Measurements from ENCODE around the gene ANKS1B.
"Not testable (repeated sequence)": the region's sequence is repeated elsewhere in the genome, so short reads cannot be mapped to it uniquely, and the experiment has no call there.

ANKS1B gene

DNA sequence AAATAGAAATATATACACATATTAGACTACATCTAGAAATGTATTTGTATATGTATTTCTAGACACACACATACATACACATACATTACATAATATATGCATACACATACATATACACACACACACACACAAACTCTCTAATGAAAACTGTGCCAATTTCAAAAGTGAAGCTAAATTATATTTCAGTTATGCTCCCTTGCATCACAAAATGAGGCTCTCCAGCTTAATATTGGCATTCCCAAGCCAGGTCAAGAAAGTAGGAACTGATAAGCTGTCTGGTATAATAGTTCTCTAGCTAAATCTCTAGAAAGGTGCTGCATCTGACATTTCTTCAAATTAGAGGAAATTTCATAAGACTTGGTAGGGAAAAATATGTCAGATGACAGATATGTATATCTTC is 280.3 kb downstream of the ANKS1B start:
- no peak for DNase-seq (ENCODE audit: low read depth in 2 of 2)

DNA sequence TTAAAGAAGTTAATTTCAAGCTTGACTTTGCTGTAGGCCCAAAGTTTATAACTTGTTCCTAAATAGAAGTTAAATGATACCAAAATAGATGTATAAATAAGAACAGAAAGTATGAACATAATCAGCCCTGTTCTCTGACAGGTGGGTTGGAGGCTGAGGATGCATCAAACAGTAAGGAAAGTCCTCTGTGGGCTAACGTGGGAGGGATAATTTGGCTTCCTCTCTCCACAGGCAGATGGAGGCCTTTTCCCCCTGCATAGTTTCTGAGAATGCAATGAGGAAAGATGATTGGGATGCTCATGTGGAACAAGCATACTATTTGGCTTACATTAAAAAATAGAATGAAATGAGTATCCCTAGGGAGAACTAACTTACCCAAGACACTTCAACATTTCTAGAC is 280.7 kb downstream of the ANKS1B start:
- no peak for DNase-seq (ENCODE audit: low read depth in 2 of 2)

DNA sequence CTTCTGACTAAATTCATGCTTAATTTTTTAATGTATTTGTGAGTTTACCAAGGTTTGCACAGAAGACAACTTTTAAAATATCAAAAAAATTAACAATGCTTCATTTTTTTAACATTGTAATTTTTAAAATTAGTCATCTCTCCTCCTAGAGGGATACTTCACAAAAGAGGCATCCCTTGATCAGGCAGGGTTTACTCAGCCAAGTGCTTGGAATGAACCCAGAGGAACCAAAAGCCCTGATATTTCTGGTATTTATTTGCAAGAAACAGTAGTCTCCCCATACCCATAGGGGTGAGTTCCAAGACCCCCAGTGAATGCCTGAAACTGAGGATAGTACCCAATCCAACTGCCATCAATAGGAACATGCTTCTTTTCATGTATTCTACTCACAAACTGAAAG is 284.7 kb downstream of the ANKS1B start:
- DNase-seq (ENCODE audit: low read depth in 2 of 2): no peak

DNA sequence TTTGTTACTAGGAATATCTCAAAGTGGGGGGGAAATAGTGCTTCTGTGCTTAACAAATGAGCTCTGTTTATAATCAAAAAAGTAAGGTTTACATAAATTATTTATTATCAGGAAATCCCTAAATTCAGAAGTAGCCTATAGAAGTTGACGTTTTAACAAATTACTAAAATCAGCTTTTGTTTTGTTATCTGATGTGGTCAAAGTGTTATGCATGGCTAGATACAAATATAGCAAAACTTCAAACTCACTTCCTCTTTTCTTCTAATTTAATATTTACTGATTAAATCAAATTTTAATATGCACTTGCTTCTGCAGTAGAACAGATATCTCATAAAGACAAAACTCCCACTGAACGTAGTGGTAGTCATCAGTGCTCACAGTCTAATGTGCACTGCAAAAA is 289.7 kb downstream of the ANKS1B start:
- no peak for DNase-seq (ENCODE audit: low read depth in 2 of 2)

DNA sequence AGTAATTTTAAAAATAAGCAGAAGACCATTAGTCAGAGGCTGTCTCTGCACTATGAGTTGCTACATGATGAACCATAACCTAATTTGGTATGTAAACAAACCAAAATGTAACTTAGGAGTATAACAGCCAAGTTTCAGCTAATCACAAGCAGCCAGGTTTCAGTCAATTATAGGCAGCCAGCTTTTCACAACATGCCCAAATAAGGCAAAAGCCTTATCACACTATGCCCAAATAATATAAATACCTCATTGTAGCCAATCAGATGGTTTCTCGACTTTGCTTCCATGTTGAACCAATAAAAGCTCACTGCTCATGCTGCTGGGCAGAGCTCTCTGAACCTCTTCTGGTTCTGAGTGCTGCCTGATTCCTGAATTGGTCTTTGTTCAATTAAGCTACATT is 298.6 kb downstream of the ANKS1B start:
- no peak for DNase-seq (ENCODE audit: low read depth in 2 of 2)

DNA sequence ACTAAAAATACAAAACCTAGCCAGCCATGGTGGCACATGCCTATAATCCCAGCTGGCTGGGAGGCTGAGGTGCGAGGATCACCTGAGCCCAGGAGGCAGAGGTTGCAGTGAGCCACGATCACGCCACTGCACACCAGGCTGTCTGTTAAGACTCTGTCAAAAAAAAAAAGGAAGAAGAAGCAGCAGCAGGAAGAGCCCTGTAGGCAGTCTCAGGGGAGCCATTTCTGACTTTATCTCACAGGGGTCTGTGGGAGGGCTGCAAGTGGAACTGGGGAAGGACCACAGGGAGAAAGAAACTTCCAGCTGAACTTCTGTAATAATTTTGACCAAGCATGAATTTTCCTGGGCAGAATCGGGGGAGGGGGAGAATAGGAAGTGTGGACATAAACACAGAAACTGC is 304.5 kb downstream of the ANKS1B start:
- no peak for DNase-seq (ENCODE audit: low read depth in 2 of 2)

DNA sequence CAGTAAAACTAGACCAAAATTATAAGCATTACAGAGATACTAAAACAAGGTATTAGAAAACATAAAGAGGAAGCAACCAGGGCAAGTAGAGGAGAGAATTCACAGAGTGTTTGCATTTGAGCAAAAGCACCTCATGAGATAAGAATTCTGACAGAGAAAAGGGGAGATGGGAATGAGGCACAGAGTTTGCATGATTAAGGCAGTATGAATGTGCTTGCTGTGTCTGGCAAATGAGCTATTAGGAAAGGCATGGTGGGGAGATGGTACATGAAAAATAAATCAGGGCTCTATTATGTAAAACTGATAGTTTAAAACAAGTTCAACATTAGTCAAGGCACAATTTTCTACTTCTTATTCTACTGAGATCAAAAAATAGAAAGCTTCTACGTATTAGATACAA is 314.1 kb downstream of the ANKS1B start:
- no peak for DNase-seq (ENCODE audit: low read depth in 2 of 2)

DNA sequence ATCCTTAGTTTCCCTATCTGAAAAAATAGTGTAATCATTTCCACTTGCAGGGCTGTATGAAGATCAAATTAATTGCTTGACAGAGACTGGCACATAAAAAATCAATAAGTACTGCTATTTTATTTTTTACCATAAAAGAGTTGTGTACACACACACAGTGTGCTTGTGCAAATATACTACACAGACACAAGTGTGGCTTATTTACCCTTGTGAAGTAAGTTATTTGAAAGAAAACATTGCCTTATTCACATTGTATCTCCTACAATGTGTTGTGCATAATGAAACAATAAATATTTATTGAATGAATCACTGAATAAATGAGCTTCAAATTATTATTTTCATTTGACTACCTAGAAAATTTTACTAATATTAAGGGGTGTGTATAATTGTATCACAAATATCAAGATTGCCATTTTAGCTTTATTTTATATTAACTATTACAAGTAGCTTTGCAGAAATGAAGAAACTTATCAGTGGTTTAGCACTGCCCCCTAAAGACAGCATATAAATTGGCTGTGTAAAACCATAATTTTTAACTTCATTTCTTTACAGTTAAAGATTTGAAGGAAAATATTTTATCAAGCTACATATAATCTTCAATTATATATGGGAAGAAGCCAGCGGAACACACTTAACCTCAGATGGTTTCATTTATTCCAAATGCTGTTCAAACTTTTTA is 325.9 kb downstream of the ANKS1B start:
- DNase-seq (ENCODE audit: low read depth in 2 of 2): no peak

DNA sequence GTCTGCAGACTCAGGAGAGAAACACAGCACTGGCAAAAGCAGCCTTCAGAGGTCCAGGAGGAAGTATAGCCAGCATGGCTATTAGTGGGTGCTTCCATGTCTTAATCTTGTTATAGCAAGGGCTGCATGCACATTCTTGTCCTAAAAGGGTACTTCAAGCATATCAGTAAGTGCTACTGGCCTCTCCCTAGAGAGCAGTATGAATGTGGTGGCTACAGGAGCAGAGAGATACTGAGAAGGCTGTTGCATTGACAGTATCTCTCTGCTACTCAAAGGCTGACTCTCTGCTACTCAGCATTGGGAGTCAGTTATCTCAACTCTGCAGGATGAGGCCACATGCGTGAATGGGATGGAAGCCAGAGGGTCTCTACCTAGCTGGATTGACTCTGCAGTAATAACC is 335.2 kb downstream of the ANKS1B start:
- no peak for DNase-seq (ENCODE audit: low read depth in 2 of 2)

DNA sequence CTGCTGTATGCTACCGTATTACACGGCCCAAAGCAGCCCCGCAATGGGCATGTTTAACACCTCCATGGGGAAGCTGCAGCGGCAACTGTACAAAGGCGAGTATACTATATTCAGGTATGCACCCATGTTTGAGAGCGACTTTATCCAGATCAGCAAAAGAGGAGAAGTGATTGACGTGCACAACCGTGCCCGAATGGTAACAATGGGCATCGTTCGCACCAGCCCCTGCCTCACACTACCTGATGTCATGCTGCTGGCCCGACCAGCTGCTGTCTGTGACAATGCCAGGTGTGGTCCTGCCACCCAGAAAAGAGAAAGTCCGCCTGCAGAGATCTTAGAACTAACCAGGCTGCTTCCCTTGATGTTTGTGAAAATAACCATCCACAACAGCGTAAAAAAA is 336.6 kb downstream of the ANKS1B start:
- no peak for DNase-seq (ENCODE audit: low read depth in 2 of 2)

DNA sequence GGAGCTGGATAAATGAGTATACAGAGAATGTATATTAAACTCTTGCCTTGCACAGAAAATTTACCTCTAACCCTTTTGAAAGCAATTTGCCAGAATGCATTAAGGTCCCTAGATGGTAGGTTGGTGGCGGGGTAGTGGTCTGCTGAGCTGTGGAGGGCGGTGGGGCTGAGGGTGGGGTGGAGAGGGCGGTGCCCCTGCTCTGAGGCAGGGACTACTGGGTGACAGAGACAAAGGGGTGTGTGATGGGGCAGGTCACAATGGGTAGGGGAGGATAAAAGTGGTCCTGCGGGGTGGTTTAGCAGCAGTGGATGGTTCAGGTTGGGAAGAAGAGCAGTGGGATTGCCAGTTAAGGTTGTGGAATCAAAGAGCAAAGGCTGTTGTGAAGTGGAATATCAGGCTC is 337.3 kb downstream of the ANKS1B start, which contains the start of gene GARIN6:
Gene GARIN6, plus strand, starts transcription at position 301 of the 400 bp plus-strand sequence. CDS start 422 bp downstream, outside the sequence.
- DNase-seq (ENCODE audit: low read depth in 2 of 2): no peak

DNA sequence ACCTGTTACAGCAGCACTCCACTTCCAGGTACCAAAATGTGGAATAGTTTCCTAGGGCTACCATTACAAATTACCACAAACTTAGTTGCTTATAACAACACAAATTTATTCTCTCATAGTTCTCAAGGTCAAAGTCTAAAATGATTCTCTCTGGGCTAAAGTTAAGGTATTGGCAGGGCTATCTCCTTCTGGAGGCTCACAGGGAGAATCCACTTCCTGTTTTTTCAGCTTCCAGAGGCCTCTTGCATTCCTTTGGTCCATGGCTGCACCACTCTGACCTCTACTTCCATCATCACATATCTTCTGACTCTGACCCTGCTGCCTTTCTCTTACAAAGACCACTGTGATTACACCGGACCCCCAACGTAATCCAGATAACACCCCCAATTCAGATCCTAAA is 340.1 kb downstream of the ANKS1B start:
- DNase-seq (ENCODE audit: low read depth in 2 of 2): no peak

DNA sequence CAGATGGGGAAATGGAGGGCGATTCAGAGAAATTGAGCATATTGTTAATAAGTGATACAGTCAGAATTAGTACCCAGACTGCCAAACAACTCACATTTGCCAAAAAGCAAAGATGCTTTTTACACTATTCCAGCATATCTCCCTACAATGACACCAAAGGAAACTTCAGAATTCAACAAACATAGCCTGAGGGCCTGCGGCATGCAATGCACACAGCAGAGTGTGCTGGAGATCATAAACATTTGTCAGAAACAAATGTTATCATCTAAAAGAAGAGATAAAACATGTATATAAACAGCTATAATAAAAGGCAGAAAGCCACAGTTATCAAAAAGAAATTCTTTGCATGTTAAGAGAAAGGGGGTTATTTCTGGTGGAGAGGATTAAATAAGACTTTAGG is 357.3 kb downstream of the ANKS1B start:
- no peak for DNase-seq (ENCODE audit: low read depth in 2 of 2)

DNA sequence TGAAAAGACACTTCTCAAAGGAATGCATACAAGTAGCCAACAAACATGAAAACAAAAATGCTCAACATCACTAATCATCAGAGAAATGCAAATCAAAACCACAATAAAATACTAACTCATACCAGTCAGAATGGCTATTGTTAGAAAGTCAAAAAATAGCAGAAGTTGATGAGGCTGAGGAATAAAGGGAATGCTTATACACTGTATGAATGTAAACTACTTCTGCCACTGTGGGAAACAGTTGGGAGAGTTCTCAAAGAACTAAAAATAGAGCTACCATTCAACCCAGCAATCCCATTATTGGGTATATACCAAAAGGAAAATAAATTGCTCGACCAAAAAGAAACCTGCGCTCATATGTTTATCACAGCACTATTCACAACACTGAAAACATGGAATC is 360.1 kb downstream of the ANKS1B start:
- not testable (repeated sequence) for DNase-seq (ENCODE audit: low read depth in 2 of 2)

DNA sequence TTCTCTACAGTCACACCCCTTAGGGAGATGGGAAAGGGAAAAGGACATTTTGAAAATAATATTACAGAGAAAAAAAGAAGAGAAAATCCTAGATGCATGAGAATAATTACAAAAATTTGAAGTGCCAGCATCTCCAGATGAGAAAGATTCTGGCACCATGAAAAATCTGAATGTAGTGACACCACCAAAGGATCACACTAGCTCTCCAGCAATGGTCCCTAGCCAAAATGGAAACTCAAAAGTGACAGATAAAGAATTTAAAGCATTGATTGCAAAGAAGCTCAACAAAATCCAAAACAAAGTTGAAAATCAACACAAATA is 364.6 kb downstream of the ANKS1B start:
- DNase-seq (ENCODE audit: low read depth in 2 of 2): no peak

DNA sequence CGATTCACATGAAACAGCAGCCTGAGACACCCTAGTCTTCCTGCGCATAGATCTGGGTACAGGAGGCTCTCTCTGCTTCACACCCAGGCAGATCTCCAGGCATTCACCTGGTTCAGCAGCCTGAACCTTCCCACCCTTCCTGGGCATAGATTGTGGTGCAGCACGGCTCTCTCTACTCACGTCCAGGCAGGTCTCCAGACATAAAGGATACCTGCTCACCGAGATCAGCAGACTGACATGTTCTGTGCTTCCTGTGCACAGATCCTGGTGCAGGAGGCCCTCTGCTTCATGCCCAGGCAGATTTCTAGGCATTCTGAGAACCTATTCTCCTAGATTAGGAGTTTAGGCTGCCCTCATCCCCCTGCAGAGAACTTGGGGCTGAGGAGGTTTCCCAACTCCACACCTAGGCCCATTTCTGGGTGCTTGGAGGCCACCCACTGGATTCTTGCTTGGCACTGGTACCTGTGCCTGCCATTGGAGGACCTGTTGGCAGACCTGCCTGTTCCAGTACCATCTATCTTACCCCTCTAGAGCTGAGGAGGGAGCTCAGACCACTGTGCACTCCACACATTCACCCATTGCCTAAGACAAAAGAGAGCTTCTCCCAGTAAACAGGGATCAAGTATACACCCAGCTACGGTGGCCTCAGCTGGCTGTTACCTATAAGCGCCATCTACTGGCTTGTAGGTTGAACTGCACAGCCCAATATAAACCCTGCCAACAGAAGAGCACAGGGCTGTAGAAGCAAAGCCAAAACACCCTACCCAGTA is 365.2 kb downstream of the ANKS1B start:
- no peak for DNase-seq (ENCODE audit: low read depth in 2 of 2)

DNA sequence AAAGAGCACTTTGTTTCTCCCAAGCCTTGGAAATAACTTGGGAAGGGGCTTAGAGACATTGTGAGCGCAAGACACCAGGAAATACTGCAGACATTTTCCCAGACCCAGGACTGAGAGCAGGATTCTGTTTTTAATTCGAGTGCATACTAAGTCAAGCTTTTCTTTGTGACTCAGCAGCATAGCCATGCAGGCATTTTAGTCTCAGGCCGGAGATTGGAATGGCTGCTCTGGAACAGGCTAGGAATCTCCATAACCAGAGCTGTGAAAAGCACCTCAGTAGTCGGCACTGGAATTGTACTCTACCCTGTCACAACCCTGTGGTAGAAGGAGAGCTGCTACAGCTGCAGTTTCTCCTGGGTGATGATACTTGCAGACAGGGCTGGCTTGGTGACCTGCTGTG is 366.1 kb downstream of the ANKS1B start:
- no peak for DNase-seq (ENCODE audit: low read depth in 2 of 2)

DNA sequence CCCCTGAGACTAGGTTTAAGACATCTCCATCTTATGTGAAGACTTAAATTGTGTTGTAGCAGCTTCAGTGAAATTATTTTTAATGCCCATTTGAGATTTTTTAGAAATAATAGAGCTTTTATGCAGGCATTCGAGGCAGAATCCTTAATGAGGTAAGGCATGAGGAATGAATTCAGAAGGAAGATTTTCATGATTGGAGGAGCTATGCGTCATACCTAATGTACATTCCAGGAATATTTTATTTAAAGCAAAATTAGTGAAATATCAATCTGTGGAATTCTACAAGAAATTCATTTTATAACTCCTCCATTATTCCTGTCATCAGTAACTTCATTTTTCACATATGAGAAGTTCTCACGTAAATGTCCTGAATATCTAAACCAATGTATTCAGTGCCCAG is 373.1 kb downstream of the ANKS1B start:
- DNase-seq (ENCODE audit: low read depth in 2 of 2): no peak

DNA sequence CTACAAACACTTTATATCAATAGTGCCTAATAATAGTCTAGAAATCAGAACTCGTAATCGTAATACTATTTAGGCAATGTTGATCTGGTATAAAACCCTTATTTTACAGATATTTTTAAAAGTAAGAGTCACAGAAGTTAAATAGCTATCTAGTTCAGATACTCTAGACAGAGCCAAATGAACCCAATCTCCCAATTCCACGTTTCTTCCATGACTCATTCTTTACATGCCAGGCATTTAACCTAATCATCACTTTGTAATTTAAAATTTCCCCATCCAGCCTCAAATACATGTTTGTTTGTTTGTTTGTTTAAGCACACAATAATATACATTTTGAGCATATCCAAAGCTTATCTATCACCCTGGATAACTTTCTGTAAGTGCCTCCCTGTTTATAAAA is 373.6 kb downstream of the ANKS1B start:
- DNase-seq (ENCODE audit: low read depth in 2 of 2): no peak

DNA sequence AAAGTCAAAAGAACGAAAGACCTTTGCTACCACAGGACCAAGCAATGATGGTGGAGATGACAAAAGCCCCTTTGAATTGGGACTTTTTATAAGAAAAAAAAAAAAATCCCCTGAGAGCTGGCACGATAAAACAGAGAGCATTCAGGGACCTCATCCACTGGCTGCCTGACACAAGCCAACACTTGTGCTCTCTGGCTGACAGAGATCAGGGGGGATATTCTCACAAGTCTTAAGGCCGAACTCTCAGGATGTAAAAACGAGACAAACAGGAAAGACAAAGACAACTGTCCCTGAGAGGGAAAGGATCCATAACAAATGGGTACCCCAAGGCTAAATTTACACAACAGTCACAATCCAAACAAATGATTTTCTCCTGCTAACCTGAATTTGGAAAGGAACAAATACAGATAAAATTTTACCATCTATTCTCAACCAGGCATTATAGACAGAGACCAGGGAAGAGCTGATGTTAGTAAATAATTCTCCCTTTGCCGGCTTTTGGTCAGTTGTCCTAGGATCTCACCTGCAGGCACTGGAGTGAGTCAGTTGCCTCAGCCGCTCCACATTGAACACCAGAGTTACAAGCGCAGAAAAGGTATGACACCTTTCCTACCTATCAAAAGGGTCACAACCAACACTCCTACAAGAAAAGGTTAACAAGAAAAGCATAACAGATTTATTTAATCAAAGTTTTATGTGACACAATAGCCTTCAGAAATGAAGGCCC is 375.1 kb downstream of the ANKS1B start:
- DNase-seq (ENCODE audit: low read depth in 2 of 2): no peak

DNA sequence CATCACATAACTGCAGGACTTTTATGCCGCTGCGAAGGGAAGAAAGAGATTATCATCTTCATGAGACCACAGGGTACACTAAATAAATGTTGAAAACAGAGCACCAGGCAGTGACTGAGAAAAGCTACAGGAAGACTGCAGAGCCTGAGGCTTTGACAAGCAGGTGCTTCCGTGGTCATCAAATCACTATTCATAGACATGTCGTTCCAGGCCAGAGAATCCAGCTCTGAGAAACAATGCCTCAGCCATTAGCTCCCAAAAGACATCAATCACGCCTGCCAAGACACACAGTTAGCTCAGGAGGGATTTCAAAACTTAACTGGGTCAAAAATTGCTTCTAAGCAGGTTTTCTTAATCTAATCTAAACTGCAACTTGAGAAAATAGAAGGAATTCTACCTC is 384.3 kb downstream of the ANKS1B start:
- no peak for DNase-seq (ENCODE audit: low read depth in 2 of 2)

DNA sequence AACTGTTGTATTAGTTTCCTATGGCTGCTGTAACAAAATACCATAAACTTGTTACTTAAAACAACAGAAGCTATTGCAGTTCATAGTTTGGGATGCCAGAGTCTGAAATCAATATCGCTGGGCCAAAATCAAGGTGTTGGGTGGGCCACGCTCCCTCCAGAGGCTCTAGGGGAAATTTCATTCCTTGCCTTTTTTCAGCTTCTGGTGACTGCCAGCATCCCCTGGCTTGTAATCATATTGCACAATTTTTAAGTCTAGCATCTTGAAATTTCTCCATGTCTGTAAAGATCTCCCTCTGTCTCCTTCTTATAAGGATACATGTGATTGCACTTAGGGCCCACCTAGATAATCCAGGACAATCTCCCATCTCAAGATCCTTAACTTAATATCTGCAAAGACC is 386.0 kb downstream of the ANKS1B start:
- no peak for DNase-seq (ENCODE audit: low read depth in 2 of 2)

DNA sequence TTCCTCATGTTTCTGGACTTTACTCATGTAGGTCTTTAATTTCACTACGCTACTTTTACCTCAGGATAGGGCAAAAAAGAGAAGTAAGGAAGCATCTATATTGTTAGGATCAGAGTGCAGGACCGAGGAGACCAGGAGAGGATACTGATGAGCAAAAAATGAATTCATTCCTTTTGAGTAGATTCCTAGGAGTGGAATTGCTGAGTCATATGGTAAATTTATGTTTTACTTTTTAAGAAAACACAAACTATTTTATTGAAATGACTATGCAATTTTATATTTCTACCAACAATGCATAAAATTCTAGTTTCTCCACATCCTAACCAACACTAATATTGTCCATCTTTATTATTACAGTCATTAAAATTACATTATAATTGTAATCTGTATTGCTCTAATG is 388.0 kb downstream of the ANKS1B start:
- DNase-seq (ENCODE audit: low read depth in 2 of 2): no peak
